K562 (cell line): ENCODE measurements around the gene NPC1L1. TPM values are rescaled to one million over a fixed set of nuclear protein-coding genes. Genes with fewer than 3 reads are reported as not detected.

ENCODE experiments used
- DPF2 ChIP-seq: fragments of 450-650 bp; IDR thresholded peaks from 2 replicates; pipeline ENCODE4 v1.6.1; 2016
- HNRNPK ChIP-seq: fragments of 200-400 bp; formaldehyde crosslinking; IDR thresholded peaks from one replicate; pipeline ENCODE4 v1.6.1; 2018; ENCODE audit warnings: mild to moderate bottlenecking, low read depth, low read length; ENCODE audit not compliant: poor library complexity, severe bottlenecking
- KAT7 ChIP-seq: sonication (generic); formaldehyde crosslinking; IDR thresholded peaks from 2 replicates; pipeline ENCODE4 v1.8.0; 2022; ENCODE audit warnings: missing genetic modification reagents, mild to moderate bottlenecking, borderline replicate concordance
- KLF13 ChIP-seq: fragments of 450-650 bp; IDR thresholded peaks from 2 replicates; pipeline ENCODE4 v1.6.1; 2016; ENCODE audit warnings: missing genetic modification characterization, low read depth, mild to moderate bottlenecking, missing compliant biosample characterization, moderate library complexity, borderline replicate concordance
- MCM7 ChIP-seq, 2 experiments: fragments of 450-650 bp; IDR thresholded peaks; 2 replicates each; pipeline ENCODE4 v1.6.1; 2016 to 2018
- NR2C2 ChIP-seq, 2 experiments: fragments of 200-800 bp in 1 of 2; sonication (Bioruptor generic) in 1 of 2; sonication (generic) in 1 of 2; formaldehyde crosslinking in 1 of 2; IDR thresholded peaks; 2 replicates each; pipeline versions ENCODE4 v1.6.1 to v1.8.0; 2016 to 2022; ENCODE audit warnings: mild to moderate bottlenecking in 1 of 2, missing compliant biosample characterization in 1 of 2, missing genetic modification characterization in 1 of 2, missing genetic modification reagents in 1 of 2
- RBM22 ChIP-seq: fragments of 200-400 bp; formaldehyde crosslinking; IDR thresholded peaks from 2 replicates; pipeline ENCODE4 v1.6.1; 2018; ENCODE audit warnings: low read length, low read depth; ENCODE audit not compliant: poor library complexity, severe bottlenecking
- RBM39 ChIP-seq: fragments of 200-400 bp; formaldehyde crosslinking; optimal IDR thresholded peaks from 2 replicates; pipeline ENCODE3; 2018; ENCODE audit warnings: low read depth, low read length
- SIRT6 ChIP-seq: IDR thresholded peaks from one replicate; pipeline ENCODE4 v1.6.1; 2012; ENCODE audit warnings: low read depth, mild to moderate bottlenecking, control low read depth, inconsistent platforms, low read length, moderate library complexity
- SLC30A9 ChIP-seq: fragments of 250-450 bp; sonication (Bioruptor Pico); IDR thresholded peaks from 2 replicates; pipeline ENCODE4 v1.8.0; 2022; ENCODE audit warnings: mild to moderate bottlenecking, moderate library complexity
- THRAP3 ChIP-seq: fragments of 450-650 bp; IDR thresholded peaks from 2 replicates; pipeline ENCODE4 v1.6.1; 2016; ENCODE audit warnings: mild to moderate bottlenecking, inconsistent platforms, borderline replicate concordance
- ZNF121 ChIP-seq: sonication (generic); formaldehyde crosslinking; conservative IDR thresholded peaks from 2 replicates; pipeline ENCODE4 v1.8.0; 2022; ENCODE audit warnings: missing genetic modification reagents
- ZNF197 ChIP-seq: fragments of 200-800 bp; sonication (Bioruptor generic); IDR thresholded peaks from 2 replicates; pipeline ENCODE4 v1.6.1; 2016; ENCODE audit warnings: low read depth, missing genetic modification characterization, missing compliant biosample characterization
- ZNF23 ChIP-seq: fragments of 250-450 bp; sonication (Bioruptor Pico); IDR thresholded peaks from 2 replicates; pipeline ENCODE4 v1.4.0; 2020; ENCODE audit warnings: mild to moderate bottlenecking
- ZNF3 ChIP-seq: fragments of 250-450 bp; sonication (Bioruptor Pico); IDR thresholded peaks from 2 replicates; pipeline ENCODE4 v1.5.0; 2021; ENCODE audit warnings: mild to moderate bottlenecking, moderate library complexity
- ZNF551 ChIP-seq: fragments of 250-450 bp; sonication (Bioruptor Pico); IDR thresholded peaks from 2 replicates; pipeline ENCODE4 v1.5.0; 2021; ENCODE audit warnings: mild to moderate bottlenecking, moderate library complexity
- ZNF589 ChIP-seq: fragments of 200-800 bp; sonication (Bioruptor generic); IDR thresholded peaks from 2 replicates; pipeline ENCODE4 v1.6.1; 2016; ENCODE audit warnings: low read depth, missing genetic modification characterization, missing compliant biosample characterization
- polyA plus RNA-seq, 8 experiments: library from polyadenylated mRNA; depleted of rRNA in 4 of 8; stranded (reverse) in 5 of 8; unstranded in 3 of 8; fragments of >200 nt; fragmentation: Nextera tagmentation in 2 of 8; fragmentation: Illumina TruSeq in 1 of 8; extraction: Ambion mirVana in 2 of 8; extraction: Trizol in 1 of 8; gene quantifications; 2 replicates each; pipeline versions ENCODE4 v1.2.1 to v1.2.3, GENCODE V29; 2011 to 2014; ENCODE audit warnings: inconsistent platforms in 1 of 8, missing spikeins in 1 of 8
- total RNA-seq, 7 experiments: library from RNA; depleted of rRNA in 6 of 7; stranded (reverse); fragments of >200 nt in 6 of 7; fragmentation: Illumina TruSeq in 2 of 7; extraction: Trizol in 2 of 7; gene quantifications; 2 replicates each; pipeline versions ENCODE4 v1.2.1 to v1.2.3, GENCODE V29; 2011 to 2021; ENCODE audit warnings: low replicate concordance in 1 of 7
- TF ChIP-seq, protein P1 (sequence below): fragments of 200-800 bp; sonication (Bioruptor generic); IDR thresholded peaks from 2 replicates; pipeline ENCODE4 v1.6.1; 2017; ENCODE audit warnings: missing genetic modification characterization, missing compliant biosample characterization
- TF ChIP-seq, protein P2 (sequence below): sonication (generic); formaldehyde crosslinking; IDR thresholded peaks from 2 replicates; pipeline ENCODE4 v1.8.0; 2022; ENCODE audit warnings: mild to moderate bottlenecking, missing genetic modification reagents, borderline replicate concordance
- TF ChIP-seq, protein P3 (sequence below): fragments of 450-650 bp; formaldehyde crosslinking; IDR thresholded peaks from 2 replicates; pipeline ENCODE4 v1.4.0; 2022; ENCODE audit warnings: missing genetic modification characterization
- TF ChIP-seq, protein P4 (sequence below), 3 experiments: IDR thresholded peaks in 2 of 3; conservative IDR thresholded peaks in 1 of 3; 2 replicates each; pipeline ENCODE4 v1.5.1; 2011 to 2012; ENCODE audit warnings: low read length in 3 of 3, mild to moderate bottlenecking in 3 of 3, control low read depth in 2 of 3, improper control_type of control experiment in 1 of 3, inconsistent platforms in 1 of 3, low read depth in 1 of 3, mixed read lengths in 1 of 3, moderate library complexity in 1 of 3; ENCODE audit not compliant: insufficient read depth in 2 of 3

The NPC1L1 gene
- total and polyA plus RNA-seq, 9 of the 15 experiments (the other 6 are each of a cell fraction or from before 2014, with no cell fraction given), result 0.01 to 0.18 (median 0.07) TPM; not detected in 4

DNA sequence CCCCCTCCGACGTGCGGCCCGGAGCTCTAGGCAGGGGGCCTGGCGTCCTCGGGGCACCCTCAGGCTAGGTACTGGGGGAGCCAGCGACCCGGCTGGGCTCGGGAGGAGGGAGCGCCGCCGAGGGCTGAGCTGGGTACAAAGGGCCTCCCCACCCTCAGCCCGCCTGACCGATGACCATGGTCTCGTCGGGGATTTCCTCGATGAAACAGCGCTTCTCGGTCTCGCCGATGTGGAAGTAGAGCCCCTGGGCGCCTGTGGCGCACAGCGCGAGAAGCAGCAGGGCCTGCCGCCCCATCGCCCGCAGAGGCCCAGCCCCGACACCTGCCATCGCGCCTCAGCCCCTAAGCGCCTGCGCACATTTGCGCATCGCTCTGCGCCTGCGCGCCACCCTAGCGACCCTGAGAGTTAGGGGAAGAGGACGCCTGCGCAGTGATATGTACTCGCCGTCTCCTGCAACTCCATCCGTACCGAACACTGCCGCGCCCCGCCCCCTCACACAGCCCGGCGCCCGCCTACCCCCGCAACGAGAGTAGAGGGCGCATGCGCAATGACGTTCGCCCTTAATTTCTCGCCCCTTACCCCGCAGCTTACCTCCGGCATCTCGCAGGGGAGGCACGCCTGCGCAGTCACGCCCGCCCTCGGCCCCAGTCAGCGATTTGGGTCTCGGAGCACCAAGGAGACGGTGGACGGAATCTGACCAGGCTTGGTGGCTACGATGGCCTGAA lies 40.9 kb upstream of the NPC1L1 start, which contains the start of gene TMED4 (continued):
- 0 out of 2 replicates have a peak, but pooled peaks have one; percentile 27 for TF ChIP-seq NR2C2 (CRISPR knock-in tag; IDR thresholded peaks at IDR 0.05)
- peak; percentile 84 for TF ChIP-seq NR2C2 (tag; IDR thresholded peaks at IDR 0.05)
- no peak for TF ChIP-seq THRAP3
- TF ChIP-seq ZNF589, result no peak
- no peak for TF ChIP-seq ZNF23 (CRISPR knock-in tag)
- TF ChIP-seq KAT7 (CRISPR knock-in tag), result no peak
- no peak for TF ChIP-seq ZNF121 (CRISPR knock-in tag)
- no peak for TF ChIP-seq ZNF197 (CRISPR knock-in tag)
- no peak for TF ChIP-seq DPF2
- no peak for TF ChIP-seq SLC30A9
- TF ChIP-seq SIRT6, result no peak
- TF ChIP-seq ZNF3, result no peak
- no peak for TF ChIP-seq HNRNPK
- TF ChIP-seq, protein P1, sequence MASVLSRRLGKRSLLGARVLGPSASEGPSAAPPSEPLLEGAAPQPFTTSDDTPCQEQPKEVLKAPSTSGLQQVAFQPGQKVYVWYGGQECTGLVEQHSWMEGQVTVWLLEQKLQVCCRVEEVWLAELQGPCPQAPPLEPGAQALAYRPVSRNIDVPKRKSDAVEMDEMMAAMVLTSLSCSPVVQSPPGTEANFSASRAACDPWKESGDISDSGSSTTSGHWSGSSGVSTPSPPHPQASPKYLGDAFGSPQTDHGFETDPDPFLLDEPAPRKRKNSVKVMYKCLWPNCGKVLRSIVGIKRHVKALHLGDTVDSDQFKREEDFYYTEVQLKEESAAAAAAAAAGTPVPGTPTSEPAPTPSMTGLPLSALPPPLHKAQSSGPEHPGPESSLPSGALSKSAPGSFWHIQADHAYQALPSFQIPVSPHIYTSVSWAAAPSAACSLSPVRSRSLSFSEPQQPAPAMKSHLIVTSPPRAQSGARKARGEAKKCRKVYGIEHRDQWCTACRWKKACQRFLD (CRISPR knock-in tag), result no peak
- TF ChIP-seq RBM22, result no peak
- TF ChIP-seq, protein P2, sequence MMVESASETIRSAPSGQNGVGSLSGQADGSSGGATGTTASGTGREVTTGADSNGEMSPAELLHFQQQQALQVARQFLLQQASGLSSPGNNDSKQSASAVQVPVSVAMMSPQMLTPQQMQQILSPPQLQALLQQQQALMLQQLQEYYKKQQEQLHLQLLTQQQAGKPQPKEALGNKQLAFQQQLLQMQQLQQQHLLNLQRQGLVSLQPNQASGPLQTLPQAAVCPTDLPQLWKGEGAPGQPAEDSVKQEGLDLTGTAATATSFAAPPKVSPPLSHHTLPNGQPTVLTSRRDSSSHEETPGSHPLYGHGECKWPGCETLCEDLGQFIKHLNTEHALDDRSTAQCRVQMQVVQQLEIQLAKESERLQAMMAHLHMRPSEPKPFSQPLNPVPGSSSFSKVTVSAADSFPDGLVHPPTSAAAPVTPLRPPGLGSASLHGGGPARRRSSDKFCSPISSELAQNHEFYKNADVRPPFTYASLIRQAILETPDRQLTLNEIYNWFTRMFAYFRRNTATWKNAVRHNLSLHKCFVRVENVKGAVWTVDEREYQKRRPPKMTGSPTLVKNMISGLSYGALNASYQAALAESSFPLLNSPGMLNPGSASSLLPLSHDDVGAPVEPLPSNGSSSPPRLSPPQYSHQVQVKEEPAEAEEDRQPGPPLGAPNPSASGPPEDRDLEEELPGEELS (CRISPR knock-in tag), result 0 out of 2 replicates have a peak, but pooled peaks have one; percentile 2
- TF ChIP-seq, protein P3, sequence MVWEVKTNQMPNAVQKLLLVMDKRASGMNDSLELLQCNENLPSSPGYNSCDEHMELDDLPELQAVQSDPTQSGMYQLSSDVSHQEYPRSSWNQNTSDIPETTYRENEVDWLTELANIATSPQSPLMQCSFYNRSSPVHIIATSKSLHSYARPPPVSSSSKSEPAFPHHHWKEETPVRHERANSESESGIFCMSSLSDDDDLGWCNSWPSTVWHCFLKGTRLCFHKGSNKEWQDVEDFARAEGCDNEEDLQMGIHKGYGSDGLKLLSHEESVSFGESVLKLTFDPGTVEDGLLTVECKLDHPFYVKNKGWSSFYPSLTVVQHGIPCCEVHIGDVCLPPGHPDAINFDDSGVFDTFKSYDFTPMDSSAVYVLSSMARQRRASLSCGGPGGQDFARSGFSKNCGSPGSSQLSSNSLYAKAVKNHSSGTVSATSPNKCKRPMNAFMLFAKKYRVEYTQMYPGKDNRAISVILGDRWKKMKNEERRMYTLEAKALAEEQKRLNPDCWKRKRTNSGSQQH (CRISPR knock-in tag), result no peak
- no peak for TF ChIP-seq MCM7 (IDR thresholded peaks at IDR 0.05)
- no peak for TF ChIP-seq ZNF551
- peak; percentile 69 for TF ChIP-seq KLF13 (tag)
- no peak for TF ChIP-seq RBM39
- TF ChIP-seq, protein P4, sequence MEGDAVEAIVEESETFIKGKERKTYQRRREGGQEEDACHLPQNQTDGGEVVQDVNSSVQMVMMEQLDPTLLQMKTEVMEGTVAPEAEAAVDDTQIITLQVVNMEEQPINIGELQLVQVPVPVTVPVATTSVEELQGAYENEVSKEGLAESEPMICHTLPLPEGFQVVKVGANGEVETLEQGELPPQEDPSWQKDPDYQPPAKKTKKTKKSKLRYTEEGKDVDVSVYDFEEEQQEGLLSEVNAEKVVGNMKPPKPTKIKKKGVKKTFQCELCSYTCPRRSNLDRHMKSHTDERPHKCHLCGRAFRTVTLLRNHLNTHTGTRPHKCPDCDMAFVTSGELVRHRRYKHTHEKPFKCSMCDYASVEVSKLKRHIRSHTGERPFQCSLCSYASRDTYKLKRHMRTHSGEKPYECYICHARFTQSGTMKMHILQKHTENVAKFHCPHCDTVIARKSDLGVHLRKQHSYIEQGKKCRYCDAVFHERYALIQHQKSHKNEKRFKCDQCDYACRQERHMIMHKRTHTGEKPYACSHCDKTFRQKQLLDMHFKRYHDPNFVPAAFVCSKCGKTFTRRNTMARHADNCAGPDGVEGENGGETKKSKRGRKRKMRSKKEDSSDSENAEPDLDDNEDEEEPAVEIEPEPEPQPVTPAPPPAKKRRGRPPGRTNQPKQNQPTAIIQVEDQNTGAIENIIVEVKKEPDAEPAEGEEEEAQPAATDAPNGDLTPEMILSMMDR (IDR thresholded peaks at IDR 0.05 in 2 of 3, conservative IDR thresholded peaks at IDR 0.05 in 1 of 3; ENCODE audit: insufficient read depth in 2 of 3, low read depth in 1 of 3, low read length in 3 of 3), result no peak
